Karpas-422 (cell line): Measurements from ENCODE around the gene TRPV2. TPM values are rescaled to one million over a fixed set of nuclear protein-coding genes. Genes with fewer than 3 reads are reported as not detected.
A peak's percentile ranks its signal among the peaks of the same experiment; 100 is the strongest.

Experiments used
- DNase-seq: peaks from one replicate; pipeline ENCODE4 v3.0.0-alpha.2; 2015
- H2AFZ ChIP-seq: fragments of 200-600 bp; sonication (generic); 2 replicates; pipeline ENCODE4 v1.6.1; 2014; ENCODE audit warnings: antibody characterized with exemption, low read length, mixed read lengths
- H3K27ac ChIP-seq: fragments of 200-600 bp; sonication (generic); 2 replicates; pipeline ENCODE4 v1.5.1; 2014; ENCODE audit warnings: mild to moderate bottlenecking, low read length, moderate library complexity
- H3K27me3 ChIP-seq: fragments of 200-600 bp; sonication (generic); 2 replicates; pipeline ENCODE4 v1.6.1; 2014; ENCODE audit warnings: low read length, mixed read lengths
- H3K36me3 ChIP-seq: fragments of 200-600 bp; sonication (generic); 2 replicates; pipeline ENCODE4 v1.6.1; 2014; ENCODE audit warnings: low read length, mixed read lengths; ENCODE audit not compliant: insufficient read depth
- H3K4me1 ChIP-seq: fragments of 200-600 bp; sonication (generic); 2 replicates; pipeline ENCODE4 v1.6.1; 2014; ENCODE audit warnings: mild to moderate bottlenecking, low read length, mixed read lengths
- H3K4me2 ChIP-seq: fragments of 200-600 bp; sonication (generic); 2 replicates; pipeline ENCODE4 v1.6.1; 2014; ENCODE audit warnings: low read length, low read depth, mild to moderate bottlenecking; ENCODE audit not compliant: poor library complexity, severe bottlenecking
- H3K4me3 ChIP-seq: fragments of 200-600 bp; sonication (generic); 2 replicates; pipeline ENCODE4 v1.5.1; 2014; ENCODE audit warnings: mild to moderate bottlenecking, antibody characterized with exemption, low read length, mixed read lengths
- H3K79me2 ChIP-seq: fragments of 200-600 bp; sonication (generic); 2 replicates; pipeline ENCODE4 v1.6.1; 2014; ENCODE audit warnings: mild to moderate bottlenecking, low read length, mixed read lengths
- H3K9ac ChIP-seq: fragments of 200-600 bp; sonication (generic); 2 replicates; pipeline ENCODE4 v1.6.0; 2014; ENCODE audit warnings: low read length
- H3K9me2 ChIP-seq: fragments of 200-600 bp; sonication (generic), shearing (Covaris generic); replicated peaks from 2 replicates; pipeline ENCODE4 v1.6.0; 2014; ENCODE audit warnings: mild to moderate bottlenecking, low read length, moderate library complexity; ENCODE audit not compliant: insufficient read depth
- H3K9me3 ChIP-seq: fragments of 300-700, 200-600 bp; sonication (generic); 2 replicates; pipeline ENCODE4 v1.6.1; 2014; ENCODE audit warnings: low read length, mixed read lengths
- H4K20me1 ChIP-seq: fragments of 200-600 bp; sonication (generic); 2 replicates; pipeline ENCODE4 v1.6.1; 2014; ENCODE audit warnings: mild to moderate bottlenecking, antibody characterized with exemption, low read length, low read depth; ENCODE audit not compliant: insufficient read depth
- total RNA-seq: library from RNA; depleted of rRNA; stranded (reverse); fragments of >200 nt; shearing (Covaris generic); gene quantifications from 2 replicates; pipeline ENCODE4 v1.2.3, GENCODE V29; 2014; ENCODE audit warnings: low replicate concordance

Gene TRPV2
- total RNA-seq, 1 experiment from 2014 or later, result 14.2 TPM

DNA sequence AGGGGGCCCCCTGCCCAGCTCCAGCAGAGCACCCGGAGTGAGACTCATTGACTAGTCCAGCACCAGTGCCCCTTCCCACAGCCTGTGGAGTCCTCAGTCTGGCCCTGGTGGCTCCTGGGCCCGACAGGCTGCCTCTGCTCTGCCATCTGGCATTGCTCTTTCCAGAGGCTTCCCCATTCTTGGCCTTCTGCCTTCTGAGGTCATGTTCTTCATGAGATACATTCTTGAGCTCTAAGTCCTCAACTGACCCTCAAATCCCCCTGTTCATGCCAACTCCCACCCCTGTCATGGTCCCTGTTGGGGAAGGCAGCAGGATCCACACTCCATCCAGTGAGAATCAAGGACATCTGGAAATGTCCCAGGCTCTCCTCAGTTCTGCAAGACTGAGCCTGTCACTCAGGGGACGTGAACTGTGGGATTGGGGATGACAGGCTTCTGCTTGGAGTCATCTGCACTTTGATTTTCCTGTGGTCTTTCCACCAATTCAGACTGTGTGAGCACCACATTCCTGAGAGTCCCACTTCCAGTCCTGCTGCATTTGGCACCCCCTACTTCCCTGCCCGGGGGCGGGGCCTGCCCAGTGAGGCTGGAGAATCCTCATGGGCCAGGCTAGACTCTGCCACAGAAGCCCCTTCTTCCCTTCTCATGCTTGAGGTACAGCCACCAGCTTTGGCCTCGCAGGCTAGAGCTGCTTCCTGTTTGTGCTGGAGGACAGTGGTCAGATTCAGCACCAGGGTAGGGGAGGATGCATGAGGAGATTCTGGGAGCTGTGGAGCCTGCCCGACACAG is 2.7 kb downstream of the TRPV2 start:
- H3K4me1 ChIP-seq, result peaks cover 16% of the 10 kb centered on the region
- no peaks in the 10 kb centered on the region for H3K27me3 ChIP-seq
- H3K4me2 ChIP-seq, result no peak overlapping the region
- H3K9ac ChIP-seq, result no peak overlapping the region
- H3K4me3 ChIP-seq, result no peak overlapping the region
- H3K9me3 ChIP-seq, result no peaks in the 10 kb centered on the region
- no peaks in the 10 kb centered on the region for H3K36me3 ChIP-seq
- no peak overlapping the region for H2AFZ ChIP-seq
- H3K27ac ChIP-seq, result no peak overlapping the region
- H4K20me1 ChIP-seq, result no peaks in the 10 kb centered on the region
- DNase-seq, result no peak
- no peaks in the 10 kb centered on the region for H3K9me2 ChIP-seq
- H3K79me2 ChIP-seq, result peaks cover 7% of the 10 kb centered on the region; the same call in 1 of the 2 replicates

DNA sequence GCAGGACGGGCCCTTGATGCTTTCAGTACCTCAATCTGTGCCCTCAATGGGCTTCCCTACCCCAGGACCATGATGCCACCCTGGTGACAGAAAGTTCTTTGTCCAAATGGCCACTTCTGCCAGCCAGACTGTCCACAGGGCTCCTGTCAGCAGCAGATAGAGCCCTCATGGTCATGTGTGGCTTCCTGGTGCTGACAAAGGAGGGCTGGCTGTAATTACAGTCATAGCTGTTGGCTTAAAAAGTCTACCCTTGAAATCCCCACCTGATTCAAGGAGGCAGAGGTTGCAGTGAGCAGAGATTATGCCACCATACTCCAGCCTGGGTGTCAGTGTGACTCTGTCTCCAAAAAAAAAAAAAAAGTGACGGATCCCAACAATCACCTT is 3.3 kb downstream of the TRPV2 start:
- Histone ChIP-seq H3K9me3 (no peaks in the 10 kb centered on the region), H2AFZ (no peak overlapping the region)

DNA sequence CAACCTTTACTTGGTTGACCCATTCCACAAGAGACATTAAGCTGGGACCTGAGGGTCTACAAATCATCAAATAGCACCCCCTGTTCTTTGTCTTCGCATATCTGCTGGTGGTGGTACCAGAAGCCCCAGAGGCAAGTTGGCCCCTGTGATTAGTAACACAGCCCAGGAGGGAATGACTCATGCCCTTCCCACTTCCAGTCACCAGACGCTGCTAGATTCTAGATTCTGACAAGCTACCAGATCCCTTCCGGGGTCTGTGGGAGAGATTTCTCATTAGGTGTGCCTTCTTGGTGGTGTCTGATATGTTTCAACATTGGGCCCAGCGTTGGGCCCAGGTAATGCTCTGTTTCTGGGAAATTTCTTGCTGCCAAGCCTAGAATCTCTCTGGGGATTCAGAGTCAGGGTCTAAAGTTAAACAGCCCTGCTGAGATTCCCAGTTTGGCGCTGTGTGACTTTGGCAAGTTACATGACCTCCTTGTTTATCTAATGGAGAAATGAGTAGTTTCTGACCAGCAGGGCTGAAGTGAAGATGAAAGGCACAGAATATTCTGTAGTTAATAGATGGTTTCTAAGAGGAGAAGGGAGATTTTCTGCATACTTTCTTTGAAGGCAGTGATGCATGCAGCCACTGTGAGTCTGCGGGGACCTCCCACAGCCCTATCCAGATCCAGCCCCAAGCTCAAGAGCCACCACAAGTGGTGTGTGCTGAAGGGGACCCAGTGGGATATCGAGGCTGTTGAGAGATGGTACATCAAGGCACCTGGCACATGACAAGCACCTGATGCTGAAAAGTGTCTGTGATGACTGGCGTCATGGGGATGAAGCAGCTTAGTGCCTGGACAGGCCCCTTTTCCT is 3.9 kb downstream of the TRPV2 start:
- no peaks in the 10 kb centered on the region for H3K9me2 ChIP-seq
- H3K79me2 ChIP-seq, result peaks cover 7% of the 10 kb centered on the region; the same call in 1 of the 2 replicates
- H3K4me3 ChIP-seq, result no peak overlapping the region
- H3K4me1 ChIP-seq, result peaks cover 16% of the 10 kb centered on the region
- H3K9me3 ChIP-seq, result no peaks in the 10 kb centered on the region
- no peak for DNase-seq
- no peak overlapping the region for H3K9ac ChIP-seq
- no peak overlapping the region for H3K4me2 ChIP-seq
- H2AFZ ChIP-seq, result no peak overlapping the region
- H3K27me3 ChIP-seq, result no peaks in the 10 kb centered on the region
- H3K36me3 ChIP-seq, result no peaks in the 10 kb centered on the region
- no peak overlapping the region for H3K27ac ChIP-seq
- no peaks in the 10 kb centered on the region for H4K20me1 ChIP-seq

More for the DNA sequence above, 3.3 kb downstream of the TRPV2 start:
- peaks cover 7% of the 10 kb centered on the region; the same call in 1 of the 2 replicates for H3K79me2 ChIP-seq
- no peak for DNase-seq
- H3K36me3 ChIP-seq, result no peaks in the 10 kb centered on the region
- H3K4me2 ChIP-seq, result no peak overlapping the region
- no peak overlapping the region for H3K4me3 ChIP-seq
- H3K9me2 ChIP-seq, result no peaks in the 10 kb centered on the region
- H3K4me1 ChIP-seq, result peaks cover 16% of the 10 kb centered on the region
- H3K9ac ChIP-seq, result no peak overlapping the region
- no peaks in the 10 kb centered on the region for H4K20me1 ChIP-seq
- H3K27me3 ChIP-seq, result no peaks in the 10 kb centered on the region
- no peak overlapping the region for H3K27ac ChIP-seq

DNA sequence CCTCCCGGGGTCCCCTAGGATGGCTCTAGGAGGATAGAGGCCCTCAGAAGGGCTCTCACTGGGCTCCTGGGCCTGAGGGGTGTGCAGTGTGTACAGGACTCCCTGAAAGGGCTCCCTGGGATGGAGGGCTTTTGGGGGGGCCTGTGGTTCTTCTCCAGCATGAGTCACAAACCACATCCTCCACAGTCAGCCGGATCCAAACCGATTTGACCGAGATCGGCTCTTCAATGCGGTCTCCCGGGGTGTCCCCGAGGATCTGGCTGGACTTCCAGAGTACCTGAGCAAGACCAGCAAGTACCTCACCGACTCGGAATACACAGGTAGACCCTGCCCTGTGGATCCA is 4.5 kb downstream of the TRPV2 start:
- H3K27me3 ChIP-seq, result no peaks in the 10 kb centered on the region
- H3K9me3 ChIP-seq, result no peaks in the 10 kb centered on the region
- no peaks in the 10 kb centered on the region for H3K36me3 ChIP-seq
- H3K9ac ChIP-seq, result no peak overlapping the region
- H3K4me3 ChIP-seq, result no peak overlapping the region
- no peak overlapping the region for H2AFZ ChIP-seq
- peaks cover 15% of the 10 kb centered on the region for H3K4me1 ChIP-seq
- no peaks in the 10 kb centered on the region for H3K9me2 ChIP-seq
- no peak for DNase-seq
- no peak overlapping the region for H3K27ac ChIP-seq
- H4K20me1 ChIP-seq, result no peaks in the 10 kb centered on the region
- H3K4me2 ChIP-seq, result no peak overlapping the region
- H3K79me2 ChIP-seq, result peaks cover 7% of the 10 kb centered on the region; the same call in 1 of the 2 replicates

DNA sequence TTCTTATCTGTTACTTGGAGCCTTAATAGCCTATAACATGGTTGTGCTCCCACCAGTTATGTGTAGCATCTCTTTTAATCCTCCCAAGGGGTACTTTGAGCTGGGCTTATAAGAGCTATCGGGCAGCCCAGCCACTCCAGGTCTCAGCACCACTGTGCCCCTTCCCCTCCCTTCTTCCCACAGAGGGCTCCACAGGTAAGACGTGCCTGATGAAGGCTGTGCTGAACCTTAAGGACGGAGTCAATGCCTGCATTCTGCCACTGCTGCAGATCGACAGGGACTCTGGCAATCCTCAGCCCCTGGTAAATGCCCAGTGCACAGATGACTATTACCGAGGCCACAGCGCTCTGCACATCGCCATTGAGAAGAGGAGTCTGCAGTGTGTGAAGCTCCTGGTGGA is 7.0 kb downstream of the TRPV2 start:
- H3K79me2 ChIP-seq, result no peaks in the 10 kb centered on the region
- no peak overlapping the region for H3K4me3 ChIP-seq
- no peaks in the 10 kb centered on the region for H4K20me1 ChIP-seq
- no peak overlapping the region for H2AFZ ChIP-seq
- H3K9me3 ChIP-seq, result no peaks in the 10 kb centered on the region
- no peak for DNase-seq
- no peaks in the 10 kb centered on the region for H3K4me1 ChIP-seq
- H3K9me2 ChIP-seq, result no peaks in the 10 kb centered on the region
- no peak overlapping the region for H3K9ac ChIP-seq
- no peaks in the 10 kb centered on the region for H3K27me3 ChIP-seq
- H3K27ac ChIP-seq, result no peak overlapping the region
- H3K36me3 ChIP-seq, result no peaks in the 10 kb centered on the region
- H3K4me2 ChIP-seq, result no peak overlapping the region

DNA sequence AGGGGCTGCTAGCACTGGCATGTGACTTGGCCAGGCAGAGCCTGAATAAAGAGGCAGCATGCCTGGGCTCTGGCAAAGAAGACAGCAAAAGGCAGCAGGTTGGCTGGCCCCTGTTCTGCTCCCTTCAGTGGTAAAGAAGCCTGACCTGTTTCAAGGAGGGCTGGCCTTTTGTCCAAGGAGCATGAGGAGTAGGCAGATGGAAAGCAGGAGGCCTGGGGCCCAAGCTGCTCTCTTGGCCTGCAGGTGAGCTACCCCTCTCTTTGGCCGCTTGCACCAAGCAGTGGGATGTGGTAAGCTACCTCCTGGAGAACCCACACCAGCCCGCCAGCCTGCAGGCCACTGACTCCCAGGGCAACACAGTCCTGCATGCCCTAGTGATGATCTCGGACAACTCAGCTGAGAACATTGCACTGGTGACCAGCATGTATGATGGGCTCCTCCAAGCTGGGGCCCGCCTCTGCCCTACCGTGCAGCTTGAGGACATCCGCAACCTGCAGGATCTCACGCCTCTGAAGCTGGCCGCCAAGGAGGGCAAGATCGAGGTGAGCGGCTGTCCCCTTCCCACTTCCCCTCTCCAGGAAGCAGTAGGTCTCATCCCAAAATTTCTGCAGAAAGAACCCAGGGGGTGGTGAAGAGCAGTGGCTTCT is 8.0 kb downstream of the TRPV2 start:
- Histone ChIP-seq H3K4me2 (no peak overlapping the region), H3K36me3 (no peaks in the 10 kb centered on the region)

DNA sequence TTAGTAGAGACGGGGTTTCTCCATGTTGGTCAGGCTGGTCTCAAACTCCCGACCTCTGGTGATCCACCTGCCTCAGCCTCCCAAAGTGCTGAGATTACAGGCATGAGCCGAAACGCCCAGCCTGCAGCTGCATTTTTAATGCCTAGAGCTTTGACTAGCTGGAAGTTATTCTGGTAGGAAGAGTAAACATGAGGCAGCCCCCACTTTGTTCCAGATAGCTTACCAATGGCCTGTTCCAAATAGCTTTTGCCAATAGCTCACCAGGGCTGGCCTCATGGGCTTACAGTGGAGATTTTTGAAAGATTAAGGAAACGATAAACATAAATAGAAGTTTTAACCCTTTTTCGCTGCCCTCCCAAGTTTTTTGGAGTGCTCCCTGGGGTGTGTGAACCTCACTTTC is 9.8 kb downstream of the TRPV2 start:
- Histone ChIP-seq H3K4me1 (peaks cover 7% of the 10 kb centered on the region), H3K4me2 (no peak overlapping the region), H3K27me3 (no peaks in the 10 kb centered on the region), H4K20me1 (no peaks in the 10 kb centered on the region), H2AFZ (no peak overlapping the region), H3K27ac (no peak overlapping the region), H3K9me2 (no peaks in the 10 kb centered on the region), H3K9ac (no peak overlapping the region), H3K36me3 (no peaks in the 10 kb centered on the region), H3K4me3 (no peak overlapping the region), H3K79me2 (no peaks in the 10 kb centered on the region), H3K9me3 (no peaks in the 10 kb centered on the region)
- peak; percentile 33 for DNase-seq

More for the DNA sequence above, 8.0 kb downstream of the TRPV2 start:
- no peak for DNase-seq
- Histone ChIP-seq H3K9ac (no peak overlapping the region), H3K4me3 (no peak overlapping the region), H3K4me1 (peaks cover 3% of the 10 kb centered on the region), H3K9me3 (no peaks in the 10 kb centered on the region), H3K9me2 (no peaks in the 10 kb centered on the region), H2AFZ (no peak overlapping the region), H3K79me2 (no peaks in the 10 kb centered on the region), H4K20me1 (no peaks in the 10 kb centered on the region), H3K27ac (no peak overlapping the region), H3K27me3 (no peaks in the 10 kb centered on the region)
